Measurements from ENCODE around the gene THAP2. TPM values are rescaled to one million over a fixed set of nuclear protein-coding genes. Genes with fewer than 3 reads are reported as not detected.

The THAP2 gene
- total RNA-seq, result 1.3 and 2.4 TPM in 2 replicates

DNA sequence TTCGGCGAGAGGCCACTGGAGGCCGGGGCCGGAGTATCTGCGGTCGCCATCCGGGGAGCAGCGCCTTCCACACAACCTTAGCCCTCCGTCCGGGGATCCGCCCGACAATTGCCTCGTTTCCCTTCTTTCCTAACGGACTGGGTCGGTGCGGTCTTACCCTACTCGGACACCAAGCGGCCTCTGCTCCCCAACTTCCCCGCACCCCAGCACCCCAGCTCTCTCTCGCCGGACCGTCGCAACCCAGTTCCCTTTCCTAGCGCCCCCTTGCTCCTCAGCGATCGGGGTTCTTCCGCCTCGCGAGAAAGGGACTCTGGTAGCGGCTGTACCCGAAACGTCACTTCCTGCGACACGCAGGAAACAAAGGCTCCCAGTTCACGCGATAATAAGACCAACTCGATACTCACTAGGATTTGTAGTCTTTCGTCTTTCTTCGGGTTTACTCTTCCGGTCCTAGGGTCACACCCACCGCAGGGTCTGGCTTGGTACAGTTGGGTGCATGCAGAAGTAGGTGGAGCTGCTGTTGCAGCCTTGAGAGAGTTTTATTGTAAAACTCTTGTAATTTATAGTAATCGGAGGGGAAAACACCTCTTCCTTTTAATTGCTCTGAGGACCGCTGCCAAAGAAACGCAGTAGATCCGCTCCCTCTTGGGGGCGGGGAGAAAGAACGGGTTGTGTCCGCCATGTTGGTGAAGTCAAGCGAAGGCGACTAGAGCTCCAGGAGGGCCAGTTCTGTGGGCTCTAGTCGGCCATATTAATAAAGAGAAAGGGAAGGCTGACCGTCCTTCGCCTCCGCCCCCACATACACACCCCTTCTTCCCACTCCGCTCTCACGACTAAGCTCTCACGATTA is at the start of gene THAP2, which contains the start of gene ZFC3H1:
Gene THAP2 (plus strand): TSS at position 741 of the 850 bp plus-strand sequence. CDS start 209 bp downstream, outside the sequence.
Gene ZFC3H1 (minus strand): TSS at position 288 of the 850 bp plus-strand sequence. CDS start 238 bp downstream, at position 50.
- DNase-seq (ENCODE audit: low read depth in 2 of 2), result peak; percentile 99 to 100

DNA sequence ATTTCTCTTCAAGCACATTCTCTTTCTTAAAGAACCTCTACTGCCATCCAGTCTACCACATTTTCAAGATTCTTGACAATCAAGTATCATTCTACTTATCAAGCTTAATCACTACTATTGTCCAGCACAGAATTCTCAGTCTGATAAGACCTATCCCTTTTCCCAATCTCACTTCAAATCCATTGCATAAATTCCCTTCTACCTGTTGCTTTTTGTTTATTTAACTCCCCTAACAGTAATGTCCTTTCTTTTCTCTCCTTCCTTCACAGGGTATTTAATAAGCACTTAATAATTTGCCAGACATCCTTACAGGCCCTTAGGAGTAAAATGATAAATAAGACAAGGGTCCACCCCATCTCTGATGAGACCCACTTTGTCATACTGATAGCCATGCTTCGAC is 42.2 kb upstream of the THAP2 start:
- no peak for DNase-seq (ENCODE audit: low read depth in 2 of 2)

DNA sequence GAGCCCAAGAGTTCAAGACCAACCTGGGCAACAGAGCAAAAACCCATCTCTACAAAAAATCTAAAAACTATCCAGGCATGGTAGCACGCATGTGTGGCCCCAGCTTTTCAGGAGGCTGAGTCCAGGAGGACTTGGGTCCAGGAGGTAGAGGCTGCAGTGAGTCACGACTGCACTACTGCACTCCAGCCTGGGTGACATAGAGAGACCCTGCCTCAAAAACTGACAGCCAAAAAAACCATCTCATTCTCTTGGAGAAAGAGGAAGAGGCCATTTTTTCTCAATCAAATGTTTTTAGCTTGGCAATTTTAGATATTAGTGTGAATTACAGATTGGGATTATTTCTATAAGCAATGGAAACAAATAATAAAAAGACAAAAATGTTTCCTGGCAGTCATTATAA is 38.6 kb upstream of the THAP2 start:
- no peak for DNase-seq (ENCODE audit: low read depth in 2 of 2)

DNA sequence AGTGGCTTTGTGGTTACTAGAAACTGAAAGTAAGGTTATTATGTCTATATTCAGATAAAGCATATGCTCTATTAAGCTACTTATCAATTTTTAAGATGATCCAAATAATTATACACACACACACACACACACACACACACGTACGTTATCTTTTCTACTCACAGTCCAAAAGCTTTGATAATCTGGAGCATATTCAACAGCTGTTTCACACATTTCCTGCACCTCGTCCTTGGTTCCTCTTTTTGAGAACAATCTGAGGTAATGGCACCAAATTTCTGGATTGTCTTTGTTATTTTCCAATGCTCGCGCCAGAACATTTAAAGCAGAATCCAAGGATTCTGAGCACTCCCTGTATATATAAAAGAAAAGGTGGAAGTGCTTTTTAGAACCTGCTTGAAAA is 38.0 kb upstream of the THAP2 start:
- DNase-seq (ENCODE audit: low read depth in 2 of 2), result peak; percentile 36 to 79

DNA sequence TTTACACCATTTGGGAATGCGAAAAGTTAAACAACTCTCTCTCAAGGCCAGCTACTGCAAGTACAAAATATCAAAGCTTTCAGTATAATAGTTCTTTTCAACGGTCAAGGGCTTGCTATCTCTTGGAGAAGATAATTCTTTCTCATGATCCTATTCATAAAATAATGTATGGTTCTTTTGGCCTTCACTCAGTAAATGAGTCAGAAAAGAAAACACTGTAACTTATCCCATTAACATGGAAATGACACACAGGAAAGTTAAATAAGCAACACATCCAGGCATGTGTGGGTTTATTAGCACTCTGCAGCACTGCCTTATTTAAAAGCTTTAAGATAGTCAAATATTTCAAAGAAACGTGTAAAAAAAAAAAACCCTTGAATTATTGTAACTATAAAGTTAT is 37.3 kb upstream of the THAP2 start:
- DNase-seq (ENCODE audit: low read depth in 2 of 2), result peak; percentile 70

DNA sequence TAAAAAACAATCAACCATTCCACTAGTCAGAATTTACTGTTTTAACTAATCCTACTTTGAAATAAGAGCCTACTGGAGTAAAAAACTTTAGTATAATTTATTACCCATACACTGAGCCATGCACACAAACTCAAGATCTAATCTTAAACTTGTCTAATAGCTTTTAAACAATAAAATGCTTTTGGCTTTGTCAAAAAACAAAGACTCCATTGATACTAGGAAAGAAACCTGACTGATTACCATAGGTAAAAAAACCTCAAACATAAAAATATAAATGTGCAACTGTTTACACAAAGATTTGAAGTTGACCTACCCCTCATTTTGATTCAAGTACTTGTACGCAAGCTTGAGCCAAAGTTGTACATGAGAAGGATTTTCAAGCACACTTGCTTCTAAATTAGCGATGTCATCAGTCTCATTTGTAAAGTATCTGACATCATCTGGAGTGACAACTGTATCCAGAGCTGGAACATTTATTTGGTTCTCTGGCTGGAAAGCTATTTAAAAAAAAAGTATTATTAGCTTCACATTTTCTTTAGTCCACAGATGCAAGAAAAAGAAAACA is 36.6 kb upstream of the THAP2 start:
- DNase-seq (ENCODE audit: low read depth in 2 of 2), result no peak

DNA sequence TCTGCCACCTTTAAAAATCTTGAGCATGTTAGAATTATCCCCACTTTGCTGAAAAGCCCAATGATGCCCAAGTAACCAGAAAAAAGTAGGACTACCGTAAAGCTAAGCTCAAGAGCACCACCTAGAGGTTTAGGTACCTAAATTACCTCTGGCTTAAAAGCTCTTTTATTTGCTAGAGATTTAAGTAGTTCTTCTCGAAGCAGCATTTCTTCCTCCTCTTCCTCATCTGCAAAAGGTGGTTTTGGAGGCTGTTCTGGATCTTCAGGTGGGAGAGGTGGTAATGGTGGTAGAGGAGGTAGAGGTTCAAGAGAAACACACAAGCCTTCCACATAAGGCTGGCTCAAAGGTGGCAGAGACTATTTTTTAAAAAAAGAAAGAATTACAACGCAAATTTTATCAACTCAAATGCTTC is 27.4 kb upstream of the THAP2 start:
- DNase-seq (ENCODE audit: low read depth in 2 of 2), result peak; percentile 80

DNA sequence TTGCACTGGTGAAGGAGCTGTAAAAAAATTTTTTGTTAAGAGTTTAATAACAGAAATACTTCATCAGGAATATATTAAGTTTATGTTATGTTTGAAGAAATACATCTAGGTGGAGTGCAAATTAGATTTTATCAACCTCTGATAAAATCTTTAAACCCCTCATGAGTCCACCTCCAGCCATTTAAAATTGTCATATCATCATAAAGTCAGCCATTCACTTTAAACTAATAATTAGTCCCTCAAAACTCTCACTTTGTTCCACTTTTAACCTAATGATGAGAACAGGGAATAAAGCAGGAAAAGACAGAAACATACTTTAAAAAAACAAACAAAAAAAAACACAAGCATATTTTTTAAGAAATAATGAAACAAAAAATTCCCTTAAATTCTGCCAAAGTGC is 25.6 kb upstream of the THAP2 start:
- DNase-seq (ENCODE audit: low read depth in 2 of 2), result no peak

DNA sequence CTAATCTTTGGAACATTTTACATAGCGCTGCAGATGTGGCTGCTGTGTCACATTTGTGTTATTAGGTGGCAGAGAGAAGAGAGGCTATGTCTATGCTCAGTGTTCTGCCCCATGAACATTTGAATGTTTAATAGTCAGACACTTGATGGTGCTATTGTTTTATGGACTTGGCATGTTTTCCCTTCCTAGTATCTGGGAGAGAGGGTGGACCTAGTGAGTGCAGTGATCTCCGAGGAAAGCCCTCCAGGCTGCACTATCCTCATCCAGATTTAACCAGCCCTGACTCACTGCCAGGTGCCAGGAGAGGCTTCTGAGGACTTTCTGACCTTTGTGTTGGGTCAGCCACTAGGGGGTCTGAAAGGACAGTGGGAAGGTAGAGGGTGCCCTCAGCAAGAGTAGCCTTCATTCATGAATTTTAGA is 24.8 kb upstream of the THAP2 start:
- DNase-seq (ENCODE audit: low read depth in 2 of 2), result no peak

DNA sequence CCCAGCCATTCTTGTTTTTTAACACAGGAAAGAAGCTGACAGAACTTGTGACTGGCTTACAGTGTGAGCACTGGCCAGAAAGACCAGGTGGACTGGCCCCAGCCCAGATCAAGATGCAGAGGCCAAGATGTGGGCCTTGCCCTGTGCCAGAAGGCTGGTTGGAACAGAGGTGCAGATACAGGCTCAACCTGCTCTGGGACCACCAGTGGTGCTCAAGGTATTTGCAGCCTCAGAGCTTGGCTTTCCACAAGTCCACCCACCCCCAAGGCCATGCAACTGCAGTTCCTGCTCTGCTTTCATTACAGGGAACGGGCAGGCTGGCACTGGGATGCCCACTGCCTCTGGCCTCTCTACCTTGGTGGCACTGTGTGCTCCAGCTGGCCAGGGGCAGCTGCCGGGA is 23.8 kb upstream of the THAP2 start:
- no peak for DNase-seq (ENCODE audit: low read depth in 2 of 2)

DNA sequence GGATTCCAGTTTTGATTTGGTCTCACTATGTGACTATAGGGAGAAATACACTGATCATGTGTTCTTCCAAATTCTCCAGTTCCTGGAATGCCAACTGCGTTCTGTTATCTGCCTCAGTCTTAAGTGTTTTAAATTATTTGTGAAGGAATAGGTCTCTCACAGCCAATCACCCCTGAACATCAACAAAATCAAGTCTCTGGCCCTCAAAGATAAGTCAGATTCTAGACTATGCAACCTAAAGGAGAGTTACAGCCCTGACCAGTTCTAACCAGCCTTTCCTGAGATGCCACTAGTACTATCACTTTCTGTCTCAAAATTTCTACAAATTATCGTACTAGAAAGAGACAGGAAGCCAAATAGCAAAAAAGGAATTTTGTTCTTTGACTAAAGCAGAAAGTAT is 22.7 kb upstream of the THAP2 start:
- no peak for DNase-seq (ENCODE audit: low read depth in 2 of 2)

DNA sequence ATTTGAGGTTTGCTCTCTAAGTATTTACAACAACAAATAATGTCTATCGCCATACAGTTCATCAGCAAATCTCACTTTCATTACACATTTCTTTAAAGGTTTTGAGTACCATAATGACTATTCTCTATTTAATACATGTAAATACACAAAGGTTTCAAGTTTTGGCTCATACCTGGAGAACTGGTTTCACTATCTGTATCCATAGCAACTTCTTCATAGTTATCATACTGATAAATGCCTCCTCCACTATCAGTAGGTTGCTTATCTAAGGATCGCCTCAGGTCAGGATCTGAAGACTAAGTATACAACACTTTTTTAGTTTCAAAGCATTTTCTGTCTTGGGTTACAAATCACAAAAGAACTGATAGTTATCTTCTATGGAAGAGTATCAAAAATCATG is 21.8 kb upstream of the THAP2 start:
- no peak for DNase-seq (ENCODE audit: low read depth in 2 of 2)

DNA sequence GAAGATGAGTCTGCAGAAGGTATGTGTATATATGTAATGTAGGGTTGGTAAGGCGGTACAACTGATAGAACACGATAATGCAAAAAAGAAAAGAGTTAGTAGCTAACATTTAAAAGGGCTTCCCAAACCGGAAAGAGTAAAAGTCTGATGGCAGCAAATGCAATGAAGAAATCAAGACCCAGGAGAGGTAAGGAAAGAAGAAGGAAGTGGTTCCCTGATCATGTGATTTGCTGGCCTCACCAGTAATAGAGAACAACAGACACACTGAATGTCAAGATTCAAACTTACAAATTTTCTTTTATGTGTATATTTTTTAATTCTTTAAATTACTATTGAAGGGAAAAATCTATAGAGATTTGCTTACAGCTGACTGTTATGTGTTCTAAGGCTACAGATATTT is 18.8 kb upstream of the THAP2 start:
- DNase-seq (ENCODE audit: low read depth in 2 of 2), result no peak

DNA sequence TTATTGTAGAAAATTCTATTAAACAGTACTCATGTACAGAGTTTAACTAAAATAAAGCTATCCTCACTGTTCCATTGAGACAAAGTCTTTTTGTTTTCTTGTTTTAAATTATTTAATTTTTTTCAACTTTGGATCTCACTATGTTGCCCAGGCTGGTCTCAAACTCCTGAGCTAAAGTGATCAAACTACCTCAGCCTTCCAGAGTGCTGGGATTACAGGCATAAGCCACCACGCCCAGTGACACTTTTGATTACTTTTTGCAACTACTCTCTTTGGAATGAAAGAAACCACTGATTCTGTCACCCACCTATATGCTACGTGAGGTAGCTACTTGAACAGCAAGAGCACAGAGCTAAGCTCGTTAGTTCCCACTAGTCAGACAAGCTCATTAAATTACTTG is 17.6 kb upstream of the THAP2 start:
- no peak for DNase-seq (ENCODE audit: low read depth in 2 of 2)

DNA sequence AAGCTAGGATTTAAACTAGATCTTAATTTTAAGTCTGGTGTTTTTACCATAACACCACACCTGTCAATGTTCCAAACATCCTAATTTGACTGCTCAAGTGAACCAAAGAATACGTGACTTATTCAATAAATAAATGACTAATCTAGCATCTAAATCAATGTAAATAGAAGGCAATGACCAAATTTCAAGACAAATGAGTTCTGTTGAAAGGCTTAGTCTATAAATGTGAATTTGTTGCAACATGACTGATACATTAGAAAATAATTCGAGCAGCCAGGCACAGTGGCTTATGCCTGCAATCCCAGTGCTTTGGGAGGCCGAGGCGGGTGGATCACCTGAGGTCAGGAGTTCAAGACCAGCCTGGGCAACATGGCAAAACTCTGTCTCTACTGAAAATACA is 15.6 kb upstream of the THAP2 start:
- DNase-seq (ENCODE audit: low read depth in 2 of 2), result no peak

DNA sequence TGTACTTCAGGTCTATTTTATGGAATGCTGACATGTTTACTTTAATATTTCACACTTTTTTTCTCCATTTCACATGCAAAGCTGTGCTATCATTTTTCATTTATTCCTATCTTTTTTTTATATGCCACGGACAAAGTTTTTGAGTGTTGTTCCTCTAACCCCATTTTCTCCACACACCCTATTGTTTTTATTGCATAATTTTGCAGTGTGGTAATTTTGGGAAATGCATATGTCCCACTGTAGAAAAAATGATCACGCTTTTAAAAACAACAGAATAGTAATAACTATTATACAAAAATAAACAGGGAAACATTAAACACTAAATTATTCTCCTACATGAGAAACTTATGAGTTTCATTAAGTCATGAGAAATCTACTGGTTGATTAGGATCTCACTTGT is 14.7 kb upstream of the THAP2 start:
- no peak for DNase-seq (ENCODE audit: low read depth in 2 of 2)

DNA sequence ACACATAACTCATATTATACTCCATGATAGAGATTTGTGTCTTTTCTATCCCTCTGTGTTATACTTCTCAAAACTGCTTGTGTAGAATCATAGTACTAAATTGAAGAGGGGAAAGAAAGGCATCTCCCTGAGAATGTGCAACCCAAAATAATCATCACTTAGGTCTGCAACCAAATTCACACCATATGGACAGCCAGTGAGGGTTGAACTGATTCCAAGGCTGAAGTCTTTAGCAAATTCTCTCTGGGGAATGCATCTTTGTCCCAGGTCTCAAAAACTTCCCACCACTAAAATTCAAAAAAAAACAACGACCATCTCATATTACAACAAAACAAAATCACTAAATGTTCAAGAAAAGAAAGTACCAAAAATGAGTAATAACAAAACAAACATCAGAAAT is 11.4 kb upstream of the THAP2 start:
- DNase-seq (ENCODE audit: low read depth in 2 of 2), result no peak

DNA sequence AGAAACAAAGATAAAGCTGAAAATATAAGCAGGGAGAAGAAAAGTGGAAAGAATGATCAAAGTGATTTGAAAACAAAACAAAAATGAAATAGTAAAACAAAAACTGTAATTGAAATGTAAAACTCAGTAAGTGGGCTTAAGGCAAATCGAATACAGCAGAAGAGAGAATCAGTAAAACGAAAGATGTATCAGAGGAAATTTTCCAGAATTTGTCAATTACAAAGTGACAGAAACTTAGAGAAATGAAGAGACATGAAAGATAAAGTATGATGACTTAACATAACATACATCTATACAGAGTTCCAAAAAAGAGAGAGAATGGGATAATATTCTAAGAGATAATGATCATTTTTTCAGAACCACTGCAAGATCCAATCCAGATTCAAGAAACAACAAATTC is 11.0 kb upstream of the THAP2 start:
- no peak for DNase-seq (ENCODE audit: low read depth in 2 of 2)

DNA sequence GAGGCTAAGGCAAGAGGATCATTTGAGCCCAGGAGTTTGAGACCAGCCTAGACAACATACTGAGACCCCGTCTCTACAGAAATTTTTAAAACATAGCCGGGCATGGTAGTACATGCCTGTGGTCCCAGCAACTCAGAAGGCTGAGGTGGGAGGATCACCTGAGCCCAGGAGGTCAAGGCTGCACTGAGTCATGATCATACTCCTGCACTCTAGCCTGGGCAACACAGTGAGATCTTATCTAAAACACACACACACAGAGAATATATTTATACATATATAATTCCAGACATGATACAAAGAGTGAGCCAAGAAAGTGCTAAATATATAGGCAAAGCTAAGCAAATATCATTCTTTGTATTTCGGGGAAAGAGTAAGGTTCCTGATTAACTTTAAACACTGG is 9.9 kb upstream of the THAP2 start:
- DNase-seq (ENCODE audit: low read depth in 2 of 2), result no peak

DNA sequence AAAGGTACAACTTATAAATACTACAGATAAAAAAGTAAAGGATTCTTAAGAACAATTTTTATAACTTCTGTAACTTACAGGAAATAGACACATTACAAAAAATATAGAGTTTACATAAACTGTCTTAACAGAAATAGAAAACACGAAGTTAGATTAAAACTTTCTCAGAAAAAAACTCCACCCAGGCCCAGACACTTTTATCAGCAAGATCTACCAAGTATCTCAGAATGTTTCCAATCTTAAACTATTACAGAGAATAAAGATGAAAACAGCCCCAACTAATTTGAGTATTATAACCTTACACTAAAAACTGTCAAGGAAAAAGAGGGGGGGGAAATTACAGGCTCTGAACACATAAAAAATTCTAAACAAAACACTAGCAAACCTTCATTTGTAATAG is 8.6 kb upstream of the THAP2 start:
- no peak for DNase-seq (ENCODE audit: low read depth in 2 of 2)

DNA sequence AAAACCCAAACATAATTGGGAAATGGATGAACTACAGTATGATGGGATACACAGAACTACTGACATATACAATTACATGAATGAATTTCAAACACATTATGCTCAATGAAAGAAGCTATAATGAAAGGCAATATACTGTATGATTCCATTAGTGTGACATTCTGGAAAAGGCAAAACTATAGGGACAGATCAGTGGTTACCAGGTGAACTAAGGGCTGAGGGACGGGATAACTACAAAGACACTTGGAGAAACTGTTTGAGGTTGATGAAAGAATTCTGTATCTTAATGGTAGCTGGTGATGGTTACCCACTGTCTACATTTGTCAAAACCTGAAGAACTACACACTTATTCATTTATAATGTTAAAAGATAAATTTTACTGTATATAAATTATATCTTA is 8.2 kb upstream of the THAP2 start:
- no peak for DNase-seq (ENCODE audit: low read depth in 2 of 2)

DNA sequence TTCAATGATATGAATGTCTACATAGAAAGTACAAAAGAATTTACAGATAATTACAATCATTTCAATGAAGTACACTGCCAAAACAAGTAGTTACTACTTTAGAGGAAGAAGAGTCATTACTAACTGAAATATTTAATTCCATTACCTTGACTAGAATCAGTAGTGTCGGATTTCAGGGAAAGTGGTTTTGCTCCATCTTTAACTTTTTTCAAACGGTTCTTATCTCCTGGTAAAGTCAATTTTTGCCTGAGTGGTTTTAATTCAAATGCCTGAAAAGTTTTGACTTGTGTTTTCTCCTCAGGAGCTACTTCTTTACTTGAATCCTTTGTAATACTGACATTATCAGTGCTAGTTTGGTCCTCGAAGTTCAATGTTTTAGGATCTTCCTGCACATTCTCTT is 7.4 kb upstream of the THAP2 start:
- DNase-seq (ENCODE audit: low read depth in 2 of 2), result no peak

DNA sequence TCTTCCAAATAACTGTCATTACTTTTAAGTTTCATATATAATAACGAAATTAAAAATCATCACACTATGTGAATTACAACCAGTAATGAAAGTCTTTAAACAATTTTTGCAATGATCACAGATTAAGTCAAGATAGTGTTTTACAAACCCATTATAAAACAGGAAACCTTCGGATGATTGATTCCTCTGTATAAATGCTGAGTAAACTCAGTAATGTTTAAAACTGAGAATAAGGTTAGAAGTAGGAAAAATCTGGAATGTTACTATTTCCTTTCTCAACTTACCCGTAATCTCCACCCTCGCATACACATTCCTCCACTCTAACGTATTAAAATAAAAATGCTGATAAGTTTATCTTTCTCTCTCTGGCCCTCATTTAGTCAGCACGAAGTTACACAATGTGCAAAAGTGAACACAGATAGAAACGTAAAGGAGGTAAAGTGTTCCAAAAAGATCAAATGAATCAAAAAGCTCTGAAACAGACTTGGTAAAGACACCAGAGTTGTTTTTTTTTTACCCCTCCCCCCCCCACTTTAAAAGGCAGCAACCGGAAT is 2.0 kb upstream of the THAP2 start:
- DNase-seq (ENCODE audit: low read depth in 2 of 2), result peak; percentile 19 to 44
